NCI-H226 (cell line): ENCODE results near the gene ZNF444.
A peak's percentile ranks its signal among the peaks of the same experiment; 100 is the strongest.

ENCODE experiments used
- DNase-seq: peaks from one replicate; pipeline ENCODE4 v3.0.0-alpha.2; 2015

ZNF444 gene

GRCh38 chr19:56123266-56123891 is 17.7 kb upstream of the ZNF444 start:
- no peak for DNase-seq

- no peak for DNase-seq
Measured at GRCh38 chr19:56124578-56124977, 16.5 kb upstream of the ZNF444 start.

GRCh38 chr19:56125806-56126590 is 15.1 kb upstream of the ZNF444 start:
- no peak for DNase-seq

GRCh38 chr19:56126983-56127780 is 13.9 kb upstream of the ZNF444 start:
- DNase-seq, result no peak

- no peak for DNase-seq
Measured at GRCh38 chr19:56130006-56130405, 11.1 kb upstream of the ZNF444 start.

GRCh38 chr19:56131651-56132050 is 9.4 kb upstream of the ZNF444 start:
- DNase-seq, result no peak

GRCh38 chr19:56132316-56132822 is 8.7 kb upstream of the ZNF444 start:
- peak; percentile 93 for DNase-seq

GRCh38 chr19:56133858-56134653 is 7.0 kb upstream of the ZNF444 start:
- peak; percentile 85 for DNase-seq

GRCh38 chr19:56134654-56134921 is 6.5 kb upstream of the ZNF444 start:
- DNase-seq, result no peak

- DNase-seq, result no peak
Measured at GRCh38 chr19:56136362-56136761, 4.7 kb upstream of the ZNF444 start.

GRCh38 chr19:56137405-56137804 is 3.7 kb upstream of the ZNF444 start:
- DNase-seq, result no peak

- no peak for DNase-seq
Measured at GRCh38 chr19:56138069-56138468, 3.0 kb upstream of the ZNF444 start.

GRCh38 chr19:56139847-56140582 is 1.1 kb upstream of the ZNF444 start:
- DNase-seq, result no peak

GRCh38 chr19:56141417-56141993 is 418 bp downstream of the ZNF444 start:
- no peak for DNase-seq

GRCh38 chr19:56142087-56142787 is 1.1 kb downstream of the ZNF444 start:
- DNase-seq, result no peak

GRCh38 chr19:56142897-56143434 is 1.9 kb downstream of the ZNF444 start:
- DNase-seq, result no peak

- no peak for DNase-seq
Measured at GRCh38 chr19:56144376-56144775, 3.3 kb downstream of the ZNF444 start.

- DNase-seq, result no peak
Measured at GRCh38 chr19:56144831-56145230, 3.7 kb downstream of the ZNF444 start.

- no peak for DNase-seq
Measured at GRCh38 chr19:56145698-56146097, 4.6 kb downstream of the ZNF444 start.

GRCh38 chr19:56146904-56147303 is 5.8 kb downstream of the ZNF444 start:
- DNase-seq, result no peak

- no peak for DNase-seq
Measured at GRCh38 chr19:56147307-56147706, 6.2 kb downstream of the ZNF444 start.
